ES-I3 (cell line): Measurements from ENCODE around the gene MOB2.
"Not testable (repeated sequence)": the region's sequence is repeated elsewhere in the genome, so short reads cannot be mapped to it uniquely, and the experiment has no call there.

ENCODE experiments used
- H3K36me3 ChIP-seq: 2 replicates; pipeline ENCODE4 v1.6.1; 2013; ENCODE audit warnings: mild to moderate bottlenecking, low read length, control low read depth, moderate library complexity; ENCODE audit not compliant: insufficient read depth
- H3K4me1 ChIP-seq: 2 replicates; pipeline ENCODE4 v1.6.1; 2013; ENCODE audit warnings: mild to moderate bottlenecking, control low read depth, low read length; ENCODE audit not compliant: insufficient read depth
- H3K9ac ChIP-seq: 2 replicates; pipeline ENCODE4 v1.6.1; 2013; ENCODE audit warnings: low read depth, mild to moderate bottlenecking, low read length, moderate library complexity
- H3K9me3 ChIP-seq: 2 replicates; pipeline ENCODE4 v1.6.1; 2013; ENCODE audit warnings: mild to moderate bottlenecking, low read length, moderate library complexity; ENCODE audit not compliant: control insufficient read depth, insufficient read depth

MOB2 gene

GRCh38 chr11:1512531-1513258 lies 26.1 kb upstream of the MOB2 start:
- peaks cover 11% of the 10 kb centered on the region for H3K4me1 ChIP-seq
- not testable (repeated sequence) for H3K9me3 ChIP-seq, H3K9ac ChIP-seq, H3K36me3 ChIP-seq

GRCh38 chr11:1511937-1512496 lies 25.4 kb upstream of the MOB2 start:
- H3K36me3 ChIP-seq = no peaks in the 10 kb centered on the region
- H3K9ac ChIP-seq = no peak overlapping the region
- H3K9me3 ChIP-seq = no peaks in the 10 kb centered on the region
- H3K4me1 ChIP-seq = peaks cover 13% of the 10 kb centered on the region

- peaks cover 13% of the 10 kb centered on the region for H3K4me1 ChIP-seq
- no peaks in the 10 kb centered on the region for H3K9me3 ChIP-seq
- no peaks in the 10 kb centered on the region for H3K36me3 ChIP-seq
- H3K9ac ChIP-seq = no peak overlapping the region
Observed at GRCh38 chr11:1510928-1511327, 24.3 kb upstream of the MOB2 start.

GRCh38 chr11:1510351-1510750 lies 23.8 kb upstream of the MOB2 start:
- H3K9ac ChIP-seq, H3K36me3 ChIP-seq, H3K9me3 ChIP-seq: not testable (repeated sequence)
- peaks cover 12% of the 10 kb centered on the region for H3K4me1 ChIP-seq

- Histone ChIP-seq H3K9ac (no peak overlapping the region), H3K9me3 (no peaks in the 10 kb centered on the region), H3K36me3 (no peaks in the 10 kb centered on the region), H3K4me1 (peaks cover 11% of the 10 kb centered on the region)
Observed at GRCh38 chr11:1509626-1510255, 23.2 kb upstream of the MOB2 start.

- no peaks in the 10 kb centered on the region for H3K36me3 ChIP-seq
- H3K9ac ChIP-seq = no peak overlapping the region
- H3K9me3 ChIP-seq = no peaks in the 10 kb centered on the region
- H3K4me1 ChIP-seq = peaks cover 11% of the 10 kb centered on the region
Observed at GRCh38 chr11:1508986-1509385, 22.4 kb upstream of the MOB2 start.

- Histone ChIP-seq H3K9ac (no peak overlapping the region), H3K36me3 (no peaks in the 10 kb centered on the region), H3K4me1 (peaks cover 11% of the 10 kb centered on the region)
Observed at GRCh38 chr11:1508491-1508891, 21.9 kb upstream of the MOB2 start.

GRCh38 chr11:1507381-1508140 lies 21.0 kb upstream of the MOB2 start:
- Histone ChIP-seq H3K9me3 (no peaks in the 10 kb centered on the region), H3K4me1 (peaks cover 4% of the 10 kb centered on the region; the same call in 1 of the 2 replicates), H3K36me3 (no peaks in the 10 kb centered on the region), H3K9ac (no peak overlapping the region)

More at GRCh38 chr11:1508491-1508891, 21.9 kb upstream of the MOB2 start:
- no peaks in the 10 kb centered on the region for H3K9me3 ChIP-seq

- Histone ChIP-seq H3K4me1 (peaks cover 4% of the 10 kb centered on the region; the same call in 1 of the 2 replicates), H3K36me3 (no peaks in the 10 kb centered on the region), H3K9ac (no peak overlapping the region), H3K9me3 (no peaks in the 10 kb centered on the region)
Observed at GRCh38 chr11:1506981-1507380, 20.4 kb upstream of the MOB2 start.

GRCh38 chr11:1505480-1505879 lies 18.9 kb upstream of the MOB2 start:
- Histone ChIP-seq H3K36me3 (no peaks in the 10 kb centered on the region), H3K4me1 (peaks cover 4% of the 10 kb centered on the region; the same call in 1 of the 2 replicates), H3K9ac (no peak overlapping the region), H3K9me3 (no peaks in the 10 kb centered on the region)

GRCh38 chr11:1504581-1505290 lies 18.2 kb upstream of the MOB2 start:
- Histone ChIP-seq H3K4me1 (peaks cover 4% of the 10 kb centered on the region; the same call in 1 of the 2 replicates), H3K36me3 (no peaks in the 10 kb centered on the region; the same call in 1 of the 2 replicates), H3K9ac (no peak overlapping the region), H3K9me3 (no peaks in the 10 kb centered on the region)

- Histone ChIP-seq H3K9ac (no peak overlapping the region), H3K36me3 (no peaks in the 10 kb centered on the region; the same call in 1 of the 2 replicates), H3K4me1 (peaks cover 4% of the 10 kb centered on the region; the same call in 1 of the 2 replicates), H3K9me3 (no peaks in the 10 kb centered on the region)
Observed at GRCh38 chr11:1504138-1504537, 17.6 kb upstream of the MOB2 start.

GRCh38 chr11:1503708-1504104 lies 17.1 kb upstream of the MOB2 start:
- Histone ChIP-seq H3K4me1 (peaks cover 4% of the 10 kb centered on the region; the same call in 1 of the 2 replicates), H3K36me3 (no peaks in the 10 kb centered on the region; the same call in 1 of the 2 replicates), H3K9me3 (no peaks in the 10 kb centered on the region), H3K9ac (no peak overlapping the region)
